GM13977 (cell line): ENCODE data around the gene COX8A.
"Not testable (repeated sequence)": the region's sequence is repeated elsewhere in the genome, so short reads cannot be mapped to it uniquely, and the experiment has no call there.

ENCODE experiments used
- DNase-seq: peaks from one replicate; pipeline ENCODE4 v3.0.0; 2012; ENCODE audit warnings: low spot score
- in situ Hi-C: fragments of 300-500 bp; cut with MboI; formaldehyde crosslinking; loops from one replicate; pipeline ENCODE4 v1.12.0; 2022; ENCODE audit warnings: low sequenced_read_pairs, low pct_unique_long_range_greater_than_20kb, mixed read lengths, inconsistent platforms; ENCODE audit not compliant: unreplicated experiment
- TF ChIP-seq, protein P1 (sequence below): IDR thresholded peaks from 2 replicates; pipeline ENCODE4 v1.5.1; 2012; ENCODE audit warnings: mild to moderate bottlenecking, control low read depth; ENCODE audit not compliant: insufficient read depth; ENCODE audit errors: extremely low read depth, missing control alignments

COX8A gene

DNA sequence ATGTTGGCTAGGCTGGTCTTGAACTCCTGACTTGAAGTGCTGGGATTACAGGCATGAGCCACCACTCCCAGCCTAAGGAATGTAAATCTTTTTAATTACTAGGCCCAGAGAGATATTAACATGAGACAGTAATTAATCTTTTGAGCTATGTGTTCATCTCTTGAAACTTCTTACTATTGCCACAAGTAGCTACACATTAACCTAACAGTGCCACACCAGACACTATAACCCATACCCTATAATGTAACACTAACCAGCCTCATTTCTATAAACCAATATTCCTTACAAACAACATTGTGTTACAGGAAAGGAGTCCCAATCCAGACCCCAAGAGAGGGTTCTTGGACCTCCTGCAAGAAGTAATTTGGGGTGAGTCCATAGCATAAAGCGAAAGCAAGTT, 8.0 kb upstream of the COX8A start:
- in situ Hi-C loops: no loop called here
- no peak for DNase-seq

DNA sequence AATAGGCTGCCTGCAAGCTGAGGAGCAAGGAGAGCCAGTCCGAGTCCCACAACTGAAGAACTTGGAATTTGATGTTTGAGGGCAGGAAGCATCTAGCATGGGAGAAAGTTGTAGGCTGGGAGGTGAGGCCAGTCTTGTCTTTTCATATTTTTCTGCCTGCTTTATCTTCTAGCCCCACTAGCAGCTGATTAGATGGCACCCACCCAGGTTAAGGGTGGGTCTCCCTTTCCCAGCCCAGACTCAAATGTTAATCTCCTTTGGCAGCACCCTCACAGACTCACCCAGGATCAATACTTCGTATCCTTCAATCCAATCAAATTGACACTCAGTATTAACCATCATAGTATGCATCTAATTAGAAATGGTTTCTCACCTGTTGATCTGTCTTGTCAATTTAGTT, 5.0 kb upstream of the COX8A start:
- DNase-seq: no peak
- in situ Hi-C loops: no loop called here
- TF ChIP-seq, protein P1, sequence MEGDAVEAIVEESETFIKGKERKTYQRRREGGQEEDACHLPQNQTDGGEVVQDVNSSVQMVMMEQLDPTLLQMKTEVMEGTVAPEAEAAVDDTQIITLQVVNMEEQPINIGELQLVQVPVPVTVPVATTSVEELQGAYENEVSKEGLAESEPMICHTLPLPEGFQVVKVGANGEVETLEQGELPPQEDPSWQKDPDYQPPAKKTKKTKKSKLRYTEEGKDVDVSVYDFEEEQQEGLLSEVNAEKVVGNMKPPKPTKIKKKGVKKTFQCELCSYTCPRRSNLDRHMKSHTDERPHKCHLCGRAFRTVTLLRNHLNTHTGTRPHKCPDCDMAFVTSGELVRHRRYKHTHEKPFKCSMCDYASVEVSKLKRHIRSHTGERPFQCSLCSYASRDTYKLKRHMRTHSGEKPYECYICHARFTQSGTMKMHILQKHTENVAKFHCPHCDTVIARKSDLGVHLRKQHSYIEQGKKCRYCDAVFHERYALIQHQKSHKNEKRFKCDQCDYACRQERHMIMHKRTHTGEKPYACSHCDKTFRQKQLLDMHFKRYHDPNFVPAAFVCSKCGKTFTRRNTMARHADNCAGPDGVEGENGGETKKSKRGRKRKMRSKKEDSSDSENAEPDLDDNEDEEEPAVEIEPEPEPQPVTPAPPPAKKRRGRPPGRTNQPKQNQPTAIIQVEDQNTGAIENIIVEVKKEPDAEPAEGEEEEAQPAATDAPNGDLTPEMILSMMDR: no peak

More for the DNA sequence above, 8.0 kb upstream of the COX8A start:
- TF ChIP-seq, protein P1: no peak

DNA sequence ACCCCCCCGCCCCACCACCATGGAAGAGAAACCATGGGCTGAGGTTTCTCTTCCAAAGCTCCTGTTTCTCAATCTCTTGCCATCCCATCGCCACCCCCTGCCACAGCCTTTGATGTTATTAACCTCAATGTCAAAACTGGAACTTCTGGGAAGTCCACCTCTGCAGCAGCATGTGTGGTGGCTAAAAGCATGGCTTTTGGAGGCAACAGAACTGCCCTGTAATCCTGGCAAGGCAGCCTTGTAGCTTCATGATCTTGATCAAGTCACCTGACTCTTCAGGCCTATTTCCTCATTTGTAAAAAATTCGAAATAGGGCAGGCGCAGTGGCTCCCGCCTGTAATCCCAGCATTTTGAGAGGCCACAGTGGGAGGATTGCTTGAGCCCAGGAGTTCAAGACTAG, 3.5 kb upstream of the COX8A start:
- in situ Hi-C loops: no loop called here
- no peak for DNase-seq
- TF ChIP-seq, protein P1: no peak

DNA sequence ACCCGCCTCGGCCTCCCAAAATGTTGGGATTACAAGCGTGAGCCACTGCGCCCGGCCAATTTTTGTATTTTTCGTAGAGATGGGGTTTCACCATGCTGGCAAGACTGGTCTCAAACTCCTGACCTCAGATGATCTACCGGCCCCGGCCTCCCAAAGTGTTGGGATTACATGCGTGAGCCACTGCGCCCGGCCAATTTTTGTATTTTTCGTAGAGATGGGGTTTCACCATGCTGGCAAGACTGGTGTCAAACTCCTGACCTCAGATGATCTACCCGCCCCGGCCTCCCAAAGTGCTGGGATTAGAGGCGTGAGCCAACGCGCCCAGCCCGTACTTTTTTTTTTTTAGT, 535 bp upstream of the COX8A start:
- in situ Hi-C loops, DNase-seq: not testable (repeated sequence)

DNA sequence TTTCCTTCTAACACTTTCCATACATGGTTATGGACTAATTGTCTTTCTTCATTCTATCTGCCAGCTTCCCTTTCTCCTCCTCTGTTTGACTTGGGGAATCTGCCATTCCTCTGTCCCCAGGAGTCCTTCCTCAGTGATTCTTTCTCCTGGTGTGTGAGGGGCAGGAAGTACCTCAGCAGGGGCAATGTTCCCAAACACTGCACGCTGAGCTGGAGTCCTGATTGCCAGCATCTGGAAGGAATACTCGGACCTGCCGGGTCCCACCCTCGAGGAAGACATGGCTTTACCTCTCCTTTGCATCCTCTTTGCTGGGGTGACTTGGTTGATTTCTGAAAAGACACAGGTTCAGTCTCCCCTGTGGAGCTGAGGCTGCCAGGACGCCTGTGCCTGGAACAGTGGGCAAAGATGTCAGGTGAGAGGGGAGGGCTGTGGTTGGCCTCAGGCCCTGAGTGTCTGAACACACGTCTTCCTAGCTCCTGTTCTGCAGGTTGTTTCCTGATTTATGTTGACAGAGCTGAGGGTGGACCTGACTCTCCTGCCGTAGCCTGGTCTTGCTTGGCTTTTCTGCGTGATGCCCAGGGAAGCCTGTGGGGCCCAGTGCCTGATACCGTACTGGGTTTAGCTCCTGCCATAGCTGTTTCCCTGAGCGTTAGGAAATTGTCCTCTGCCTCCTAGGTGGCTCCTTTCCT, 4.3 kb downstream of the COX8A start:
- DNase-seq: no peak
- in situ Hi-C loops: loop anchor here (25.0 kb wide), 1 partner anchor 184 kb away; the partner anchor contains the start of gene MACROD1
- TF ChIP-seq, protein P1: no peak

DNA sequence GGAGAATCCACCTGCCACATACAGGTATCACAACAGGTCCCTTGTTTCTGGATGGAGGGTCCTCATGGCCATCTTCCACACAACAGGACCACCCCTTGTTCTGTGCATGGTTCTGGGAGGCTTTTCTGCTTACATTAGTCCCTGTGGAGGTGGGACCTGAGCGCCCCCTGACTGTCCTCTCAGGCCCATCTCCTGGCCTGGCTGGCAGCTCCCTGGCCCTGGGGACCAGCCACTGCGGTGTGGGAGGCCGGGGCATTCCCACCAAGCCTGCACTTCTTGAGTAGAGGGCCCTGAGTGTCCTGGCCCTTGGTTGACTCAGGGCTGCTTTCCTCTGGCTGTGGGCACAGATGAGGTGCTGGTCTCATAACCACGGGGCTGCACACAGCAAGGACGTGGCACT, 5.0 kb downstream of the COX8A start:
- TF ChIP-seq, protein P1: no peak
- DNase-seq: no peak
- in situ Hi-C loops: loop anchor here (25.0 kb wide), 1 partner anchor 183 kb away; the partner anchor contains the start of gene MACROD1

DNA sequence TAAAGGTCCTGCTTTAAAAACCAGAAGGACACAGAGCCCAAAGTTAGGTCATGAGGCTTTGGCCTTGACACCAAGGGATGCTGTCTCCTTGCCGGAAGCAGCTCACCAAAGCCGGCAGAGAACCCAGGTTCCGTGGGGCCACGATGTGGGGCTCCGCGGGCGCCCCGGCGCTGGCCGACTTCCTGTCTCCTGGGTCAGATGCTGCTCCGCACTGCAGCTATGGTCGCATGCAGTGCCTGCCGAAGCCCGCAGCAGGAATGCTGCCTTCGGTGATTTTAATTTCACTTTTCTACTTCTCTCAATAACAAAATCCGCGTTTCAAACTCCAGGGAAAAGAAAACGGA, 11.4 kb downstream of the COX8A start:
- in situ Hi-C loops: loop anchor here (25.0 kb wide), 1 partner anchor 177 kb away; the partner anchor contains the start of gene MACROD1
- peak; percentile 78 for DNase-seq
- TF ChIP-seq, protein P1: no peak
